GM13976 (cell line): ENCODE results near the gene SSPN.

Experiments
- DNase-seq: peaks from one replicate; pipeline ENCODE4 v3.0.0; 2012; ENCODE audit warnings: low spot score
- CTCF ChIP-seq: IDR thresholded peaks from 2 replicates; pipeline ENCODE4 v1.5.1; 2012; ENCODE audit warnings: borderline replicate concordance, mild to moderate bottlenecking; ENCODE audit not compliant: insufficient read depth; ENCODE audit errors: extremely low read depth, missing control alignments, control extremely low read depth
- in situ Hi-C: fragments of 300-500 bp; cut with MboI; formaldehyde crosslinking; loops from one replicate; pipeline ENCODE4 v1.12.0; 2022; ENCODE audit warnings: low sequenced_read_pairs, mixed read lengths, inconsistent platforms; ENCODE audit not compliant: unreplicated experiment

Gene SSPN

GRCh38 chr12:26293612-26294011 is 98.2 kb downstream of the SSPN start:
- no peak for DNase-seq
- in situ Hi-C loops = no loop called here
- no peak for TF ChIP-seq CTCF

GRCh38 chr12:26295001-26295400 is 99.6 kb downstream of the SSPN start:
- no peak for DNase-seq
- no peak for TF ChIP-seq CTCF
- in situ Hi-C loops = no loop called here

GRCh38 chr12:26297396-26298070 is 102.2 kb downstream of the SSPN start:
- no peak for DNase-seq
- in situ Hi-C loops = no loop called here

GRCh38 chr12:26298785-26299621 is 103.6 kb downstream of the SSPN start:
- in situ Hi-C loops = no loop called here
- TF ChIP-seq CTCF = no peak
- DNase-seq = peak; percentile 77

More at GRCh38 chr12:26297396-26298070, 102.2 kb downstream of the SSPN start:
- no peak for TF ChIP-seq CTCF

GRCh38 chr12:26299751-26300150 is 104.4 kb downstream of the SSPN start:
- TF ChIP-seq CTCF = no peak
- in situ Hi-C loops = no loop called here
- DNase-seq = no peak
